ENCODE measurements around the gene COX4I2. TPM values are rescaled to one million over a fixed set of nuclear protein-coding genes. Genes with fewer than 3 reads are reported as not detected.

The COX4I2 gene
- total and polyA plus RNA-seq, 4 donors = 0.35 to 0.81 (median 0.59) TPM; not detected in 1

- Histone ChIP-seq H3K4me1 (ENCODE audit: control insufficient read depth in 4 of 4, insufficient read depth in 4 of 4, low read length in 3 of 4) (peaks cover 13 to 64% (median 53%) of the 10 kb centered on the region in 4 donors), H3K36me3 (ENCODE audit: control insufficient read depth in 4 of 4, insufficient read depth in 3 of 4, low read depth in 1 of 4, low read length in 3 of 4) (no peaks in the 10 kb centered on the region), H3K27ac (ENCODE audit: low read depth in 1 of 2, low read length in 2 of 2) (no peak overlapping the region), H3K9me3 (ENCODE audit: control insufficient read depth in 4 of 4, low read length in 3 of 4) (no peaks in the 10 kb centered on the region), H3K27me3 (ENCODE audit: control insufficient read depth in 4 of 4, insufficient read depth in 4 of 4, low read length in 3 of 4) (no peaks in the 10 kb centered on the region), H3K4me3 (ENCODE audit: low read depth in 1 of 3, low read length in 3 of 3) (no peak overlapping the region), H3K9ac (ENCODE audit: low read depth in 1 of 2, low read length in 2 of 2) (no peak overlapping the region)
- TF ChIP-seq HNF4A (conservative IDR thresholded peaks at IDR 0.05) = no peak
- TF ChIP-seq GABPA (IDR thresholded peaks at IDR 0.05 in 1 of 2, conservative IDR thresholded peaks at IDR 0.05 in 1 of 2) = no peak
- no peak for TF ChIP-seq TAF1 (conservative IDR thresholded peaks at IDR 0.05)
- no peak for TF ChIP-seq MAX (IDR thresholded peaks at IDR 0.05)
- TF ChIP-seq HNF4G (IDR thresholded peaks at IDR 0.05) = no peak
- no peak for TF ChIP-seq RAD21 (IDR thresholded peaks at IDR 0.05)
- no peak for TF ChIP-seq FOXA1 (IDR thresholded peaks at IDR 0.05)
- no peak for TF ChIP-seq ZBTB33 (IDR thresholded peaks at IDR 0.05)
- TF ChIP-seq FOXA2 (IDR thresholded peaks at IDR 0.05) = no peak
- TF ChIP-seq ATF3 (IDR thresholded peaks at IDR 0.05) = no peak
- no peak for TF ChIP-seq REST (IDR thresholded peaks at IDR 0.05)
- TF ChIP-seq EGR1 (IDR thresholded peaks at IDR 0.05; ENCODE audit: low read depth in 2 of 2) = no peak
- TF ChIP-seq SP1 (IDR thresholded peaks at IDR 0.05) = no peak
- no peak for TF ChIP-seq CTCF (IDR thresholded peaks at IDR 0.05; ENCODE audit: low read depth, low read length, missing input control)
- no peak for TF ChIP-seq NR2F2 (IDR thresholded peaks at IDR 0.05)
- no peak for TF ChIP-seq JUND (IDR thresholded peaks at IDR 0.05)
- TF ChIP-seq YY1 (IDR thresholded peaks at IDR 0.05) = no peak
- no peak for TF ChIP-seq RXRA (IDR thresholded peaks at IDR 0.05)
- DNase-seq (ENCODE audit: low spot score) = no peak
- 96% methylated on average over 10 of the region's 10 CpGs for WGBS
Measured at GRCh38 chr20:31665753-31666152, 28.0 kb downstream of the COX4I2 start.

All from liver (tissue), 9 donors.